ENCODE data around the gene BTBD9. TPM values are rescaled to one million over a fixed set of nuclear protein-coding genes. Genes with fewer than 3 reads are reported as not detected.

BTBD9 gene
- total RNA-seq, 5 donors from 2014 or later (not counting 1 experiment from before 2014, with no cell fraction given) = 29.3 to 67.7 (median 38.1) TPM

GRCh38 chr6:38604700-38605099 is 35.0 kb downstream of the BTBD9 start:
- Histone ChIP-seq H3K4me1 (ENCODE audit: control insufficient read depth in 1 of 2, extremely low read depth in 1 of 2, insufficient read depth in 2 of 2, low read length in 2 of 2) (no peaks in the 10 kb centered on the region), H3K27me3 (replicated peaks in 1 of 2; ENCODE audit: control insufficient read depth in 2 of 2, extremely low read depth in 1 of 2, insufficient read depth in 2 of 2, low read length in 1 of 2) (no peaks in the 10 kb centered on the region), H3K27ac (ENCODE audit: low read length) (no peak overlapping the region), H3K4me3 (ENCODE audit: control insufficient read depth in 1 of 2, extremely low read depth in 1 of 2, low read length in 1 of 2) (no peak overlapping the region), H3K9me3 (no peaks in the 10 kb centered on the region), H3K36me3 (ENCODE audit: control insufficient read depth in 2 of 2, extremely low read depth in 1 of 2, insufficient read depth in 1 of 2, low read length in 1 of 2) (no peaks in the 10 kb centered on the region)
- CTCF ChIA-PET = no interaction called here
- WGBS (ENCODE audit: insufficient coverage) = no CpG with 5 or more reads among the region's 2 CpGs
- DNase-seq (no peak), ATAC-seq (replicated peaks in 1 of 4) (no peak)
- no peak overlapping the region for H3K27ac Mint-ChIP-seq
- H3K36me3 Mint-ChIP-seq = peaks cover 12% of the 10 kb centered on the region
- no peaks in the 10 kb centered on the region for H3K27me3 Mint-ChIP-seq
- POLR2A ChIA-PET = interaction anchor here in 1 of 2 donors (0.7 kb wide), 1 partner anchor 21 kb away, joined by 3 read pairs; no protein-coding TSS in a partner anchor
- H3K9me3 Mint-ChIP-seq = no peaks in the 10 kb centered on the region
- peaks cover 17 to 31% (median 25%) of the 10 kb centered on the region in 3 donors for H3K4me1 Mint-ChIP-seq
- H3K4me3 Mint-ChIP-seq = no peak overlapping the region

- no peak for ATAC-seq (replicated peaks in 1 of 4)
- WGBS (ENCODE audit: insufficient coverage) = 100% methylated on average over 1 of the region's 3 CpGs
Observed at GRCh38 chr6:38603966-38604365, 35.8 kb downstream of the BTBD9 start.

GRCh38 chr6:38603496-38603895 is 36.2 kb downstream of the BTBD9 start:
- H3K27me3 ChIP-seq (replicated peaks in 1 of 2; ENCODE audit: control insufficient read depth in 2 of 2, extremely low read depth in 1 of 2, insufficient read depth in 2 of 2, low read length in 1 of 2) = no peaks in the 10 kb centered on the region
- Mint-ChIP-seq H3K4me3 (no peak overlapping the region), H3K9me3 (no peaks in the 10 kb centered on the region), H3K4me1 (peaks cover 17 to 26% (median 19%) of the 10 kb centered on the region in 3 donors), H3K27me3 (no peaks in the 10 kb centered on the region), H3K27ac (no peak overlapping the region), H3K36me3 (peaks cover 17% of the 10 kb centered on the region)
- no peaks in the 10 kb centered on the region for H3K4me1 ChIP-seq (ENCODE audit: control insufficient read depth in 1 of 2, extremely low read depth in 1 of 2, insufficient read depth in 2 of 2, low read length in 2 of 2)
- H3K4me3 ChIP-seq (ENCODE audit: control insufficient read depth in 1 of 2, extremely low read depth in 1 of 2, low read length in 1 of 2) = no peak overlapping the region
- no peaks in the 10 kb centered on the region for H3K36me3 ChIP-seq (ENCODE audit: control insufficient read depth in 2 of 2, extremely low read depth in 1 of 2, insufficient read depth in 1 of 2, low read length in 1 of 2)
- ChIA-PET POLR2A (no interaction called here), CTCF (interaction anchor here in 1 of 2 donors (0.5 kb wide), 1 partner anchor 121 kb away, joined by 3 read pairs; no protein-coding TSS in a partner anchor)
- no peak overlapping the region for H3K27ac ChIP-seq (ENCODE audit: low read length)
- ATAC-seq (replicated peaks in 1 of 4) (no peak), DNase-seq (no peak)
- WGBS (ENCODE audit: insufficient coverage) = 100% methylated on average over 1 of the region's 2 CpGs
- H3K9me3 ChIP-seq = no peaks in the 10 kb centered on the region

More at GRCh38 chr6:38603966-38604365, 35.8 kb downstream of the BTBD9 start:
- H3K9me3 Mint-ChIP-seq = no peaks in the 10 kb centered on the region
- no peak overlapping the region for H3K4me3 Mint-ChIP-seq
- H3K4me1 Mint-ChIP-seq = peaks cover 17 to 28% (median 22%) of the 10 kb centered on the region in 3 donors
- Histone ChIP-seq H3K4me3 (ENCODE audit: control insufficient read depth in 1 of 2, extremely low read depth in 1 of 2, low read length in 1 of 2) (no peak overlapping the region), H3K4me1 (ENCODE audit: control insufficient read depth in 1 of 2, extremely low read depth in 1 of 2, insufficient read depth in 2 of 2, low read length in 2 of 2) (no peaks in the 10 kb centered on the region), H3K27ac (ENCODE audit: low read length) (no peak overlapping the region), H3K9me3 (no peaks in the 10 kb centered on the region), H3K27me3 (replicated peaks in 1 of 2; ENCODE audit: control insufficient read depth in 2 of 2, extremely low read depth in 1 of 2, insufficient read depth in 2 of 2, low read length in 1 of 2) (no peaks in the 10 kb centered on the region), H3K36me3 (ENCODE audit: control insufficient read depth in 2 of 2, extremely low read depth in 1 of 2, insufficient read depth in 1 of 2, low read length in 1 of 2) (no peaks in the 10 kb centered on the region)
- peaks cover 17% of the 10 kb centered on the region for H3K36me3 Mint-ChIP-seq
- POLR2A ChIA-PET = no interaction called here
- CTCF ChIA-PET = no interaction called here
- no peak for DNase-seq
- H3K27me3 Mint-ChIP-seq = no peaks in the 10 kb centered on the region
- H3K27ac Mint-ChIP-seq = no peak overlapping the region

- ATAC-seq (replicated peaks in 1 of 4) = no peak
- POLR2A ChIA-PET = interaction anchor here in 1 of 2 donors (0.5 kb wide), 2 partner anchors 16 to 103 kb away, joined by 3 read pairs; no protein-coding TSS in a partner anchor
- H3K27me3 Mint-ChIP-seq = no peaks in the 10 kb centered on the region
- 100% methylated on average over 3 of the region's 4 CpGs for WGBS (ENCODE audit: insufficient coverage)
- peaks cover 0 to 11% of the 10 kb centered on the region in 2 donors for H3K36me3 ChIP-seq (ENCODE audit: control insufficient read depth in 2 of 2, extremely low read depth in 1 of 2, insufficient read depth in 1 of 2, low read length in 1 of 2)
- no peak overlapping the region for H3K4me3 ChIP-seq (ENCODE audit: control insufficient read depth in 1 of 2, extremely low read depth in 1 of 2, low read length in 1 of 2)
- no peaks in the 10 kb centered on the region for H3K9me3 Mint-ChIP-seq
- no peaks in the 10 kb centered on the region for H3K27me3 ChIP-seq (replicated peaks in 1 of 2; ENCODE audit: control insufficient read depth in 2 of 2, extremely low read depth in 1 of 2, insufficient read depth in 2 of 2, low read length in 1 of 2)
- CTCF ChIA-PET = interaction anchor here in 1 of 2 donors (0.6 kb wide), 1 partner anchor 29 kb away, joined by 3 read pairs; no protein-coding TSS in a partner anchor
- no peak for DNase-seq
- H3K27ac Mint-ChIP-seq = no peak overlapping the region
- peaks cover 14 to 18% (median 18%) of the 10 kb centered on the region in 3 donors for H3K4me1 Mint-ChIP-seq
- no peaks in the 10 kb centered on the region for H3K9me3 ChIP-seq
- H3K4me3 Mint-ChIP-seq = no peak overlapping the region
- H3K4me1 ChIP-seq (ENCODE audit: control insufficient read depth in 1 of 2, extremely low read depth in 1 of 2, insufficient read depth in 2 of 2, low read length in 2 of 2) = no peaks in the 10 kb centered on the region
- no peak overlapping the region for H3K27ac ChIP-seq (ENCODE audit: low read length)
- peaks cover 31% of the 10 kb centered on the region for H3K36me3 Mint-ChIP-seq
Observed at GRCh38 chr6:38599966-38600550, 39.7 kb downstream of the BTBD9 start.

- Histone ChIP-seq H3K36me3 (ENCODE audit: control insufficient read depth in 2 of 2, extremely low read depth in 1 of 2, insufficient read depth in 1 of 2, low read length in 1 of 2) (peaks cover 0 to 11% of the 10 kb centered on the region in 2 donors), H3K27ac (ENCODE audit: low read length) (no peak overlapping the region), H3K4me3 (ENCODE audit: control insufficient read depth in 1 of 2, extremely low read depth in 1 of 2, low read length in 1 of 2) (no peak overlapping the region), H3K27me3 (replicated peaks in 1 of 2; ENCODE audit: control insufficient read depth in 2 of 2, extremely low read depth in 1 of 2, insufficient read depth in 2 of 2, low read length in 1 of 2) (no peaks in the 10 kb centered on the region), H3K9me3 (no peaks in the 10 kb centered on the region), H3K4me1 (ENCODE audit: control insufficient read depth in 1 of 2, extremely low read depth in 1 of 2, insufficient read depth in 2 of 2, low read length in 2 of 2) (no peaks in the 10 kb centered on the region)
- ATAC-seq (replicated peaks in 1 of 4) = no peak
- 100% methylated on average over 1 of the region's 5 CpGs for WGBS (ENCODE audit: insufficient coverage)
- DNase-seq = no peak
- Mint-ChIP-seq H3K4me1 (peaks cover 10 to 15% (median 14%) of the 10 kb centered on the region in 3 donors), H3K9me3 (no peaks in the 10 kb centered on the region), H3K27me3 (no peaks in the 10 kb centered on the region), H3K27ac (no peak overlapping the region), H3K36me3 (peaks cover 34% of the 10 kb centered on the region), H3K4me3 (no peak overlapping the region)
- CTCF ChIA-PET = no interaction called here
- POLR2A ChIA-PET = no interaction called here
Observed at GRCh38 chr6:38599261-38599660, 40.5 kb downstream of the BTBD9 start.

- Mint-ChIP-seq H3K9me3 (no peaks in the 10 kb centered on the region), H3K4me1 (peaks cover 0 to 4% (median 2%) of the 10 kb centered on the region in 3 donors), H3K4me3 (no peak overlapping the region), H3K36me3 (peaks cover 49% of the 10 kb centered on the region), H3K27ac (no peak overlapping the region), H3K27me3 (no peaks in the 10 kb centered on the region)
- no peaks in the 10 kb centered on the region for H3K4me1 ChIP-seq (ENCODE audit: control insufficient read depth in 1 of 2, extremely low read depth in 1 of 2, insufficient read depth in 2 of 2, low read length in 2 of 2)
- H3K4me3 ChIP-seq (ENCODE audit: control insufficient read depth in 1 of 2, extremely low read depth in 1 of 2, low read length in 1 of 2) = no peak overlapping the region
- ATAC-seq (replicated peaks in 1 of 4) = no peak
- H3K27ac ChIP-seq (ENCODE audit: low read length) = no peak overlapping the region
- no peaks in the 10 kb centered on the region for H3K9me3 ChIP-seq
- DNase-seq = no peak
- H3K36me3 ChIP-seq (ENCODE audit: control insufficient read depth in 2 of 2, extremely low read depth in 1 of 2, insufficient read depth in 1 of 2, low read length in 1 of 2) = peaks cover 0 to 40% of the 10 kb centered on the region in 2 donors
- CTCF ChIA-PET = no interaction called here
- POLR2A ChIA-PET = no interaction called here
- no CpG with 5 or more reads among the region's 3 CpGs for WGBS (ENCODE audit: insufficient coverage)
- no peaks in the 10 kb centered on the region for H3K27me3 ChIP-seq (replicated peaks in 1 of 2; ENCODE audit: control insufficient read depth in 2 of 2, extremely low read depth in 1 of 2, insufficient read depth in 2 of 2, low read length in 1 of 2)
Observed at GRCh38 chr6:38593998-38594665, 45.6 kb downstream of the BTBD9 start.

All from T-cell (primary cell).